Dendritic cell treated with granulocyte-macrophage colony-stimulating factor and Interleukin-4, amounts not matched to agents 40 ng/mL and 50 ng/mL, for 4 days (primary cell): ENCODE results near the gene CORO7.
"Not testable (repeated sequence)": the region's sequence is repeated elsewhere in the genome, so short reads cannot be mapped to it uniquely, and the experiment has no call there.

ENCODE experiments used
- H3K27ac Mint-ChIP-seq: one replicate; pipeline ENCODE4 v1.8.0; 2022; ENCODE audit warnings: mild to moderate bottlenecking, mixed read lengths
- H3K27me3 Mint-ChIP-seq: one replicate; pipeline ENCODE4 v1.8.0; 2022; ENCODE audit warnings: mild to moderate bottlenecking, mixed read lengths
- H3K36me3 Mint-ChIP-seq: one replicate; pipeline ENCODE4 v1.8.0; 2022; ENCODE audit warnings: low read depth, mixed read lengths
- H3K4me1 Mint-ChIP-seq: one replicate; pipeline ENCODE4 v1.8.0; 2022; ENCODE audit warnings: low read depth, mixed read lengths
- H3K4me3 Mint-ChIP-seq: one replicate; pipeline ENCODE4 v1.8.0; 2022; ENCODE audit warnings: mild to moderate bottlenecking, moderate library complexity, mixed read lengths
- H3K9me3 Mint-ChIP-seq: one replicate; pipeline ENCODE4 v1.8.0; 2022; ENCODE audit warnings: mixed read lengths
- intact Hi-C: fragments of 100-400 bp; cut with micrococcal nuclease; formaldehyde crosslinking; loops from one replicate; pipeline ENCODE4 v1.15.0; 2022

Gene CORO7

DNA sequence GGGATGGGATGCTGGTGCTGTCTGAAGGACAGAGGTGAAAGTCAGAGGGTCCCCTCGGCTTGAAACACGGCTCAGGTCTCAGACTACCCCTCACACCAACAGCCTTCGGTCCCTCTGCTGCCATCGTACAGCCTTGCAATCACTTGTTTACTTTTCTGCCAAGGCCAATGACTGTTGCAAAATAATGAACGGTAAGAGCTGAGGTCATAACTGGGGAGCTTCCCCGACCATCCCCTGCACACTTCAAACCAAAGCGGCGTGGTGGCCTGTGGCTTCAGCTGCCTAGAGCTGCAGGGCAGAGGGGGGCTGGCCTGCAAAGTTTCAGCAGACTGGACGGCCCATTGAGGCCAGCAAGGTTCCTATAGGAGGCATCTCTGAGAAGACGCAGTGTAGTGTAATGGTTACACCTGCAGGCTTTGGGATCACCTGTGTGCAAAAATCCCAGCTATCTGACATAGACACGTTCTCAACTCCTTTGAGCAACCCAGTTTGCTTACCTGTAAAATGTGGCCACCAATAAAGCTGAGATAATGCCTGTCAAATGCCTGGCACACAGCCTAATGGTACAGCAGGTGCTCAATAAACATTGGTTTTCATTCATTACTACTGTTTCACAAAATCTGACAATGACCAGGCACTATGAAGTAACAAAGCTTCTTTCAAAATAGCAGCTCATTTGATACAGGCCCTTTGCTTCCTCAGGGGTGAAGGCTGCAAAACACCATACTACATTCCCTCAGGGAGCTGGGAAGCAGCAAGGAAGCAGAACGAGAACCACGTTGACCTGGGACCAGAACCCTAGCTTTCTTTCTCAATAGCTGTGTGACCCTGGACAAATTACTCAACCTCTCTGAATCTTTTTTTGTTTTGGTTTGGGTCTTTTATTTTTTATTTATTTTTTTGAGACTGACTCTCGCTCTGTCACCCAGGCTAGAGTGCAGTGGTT lies 70.3 kb downstream of the CORO7 start:
- Mint-ChIP-seq H3K36me3 (peaks cover 40% of the 10 kb centered on the region), H3K27me3 (no peaks in the 10 kb centered on the region), H3K4me1 (peaks cover 51% of the 10 kb centered on the region), H3K27ac (no peak overlapping the region), H3K4me3 (no peak overlapping the region), H3K9me3 (no peaks in the 10 kb centered on the region)
- intact Hi-C loops, result no loop called here

DNA sequence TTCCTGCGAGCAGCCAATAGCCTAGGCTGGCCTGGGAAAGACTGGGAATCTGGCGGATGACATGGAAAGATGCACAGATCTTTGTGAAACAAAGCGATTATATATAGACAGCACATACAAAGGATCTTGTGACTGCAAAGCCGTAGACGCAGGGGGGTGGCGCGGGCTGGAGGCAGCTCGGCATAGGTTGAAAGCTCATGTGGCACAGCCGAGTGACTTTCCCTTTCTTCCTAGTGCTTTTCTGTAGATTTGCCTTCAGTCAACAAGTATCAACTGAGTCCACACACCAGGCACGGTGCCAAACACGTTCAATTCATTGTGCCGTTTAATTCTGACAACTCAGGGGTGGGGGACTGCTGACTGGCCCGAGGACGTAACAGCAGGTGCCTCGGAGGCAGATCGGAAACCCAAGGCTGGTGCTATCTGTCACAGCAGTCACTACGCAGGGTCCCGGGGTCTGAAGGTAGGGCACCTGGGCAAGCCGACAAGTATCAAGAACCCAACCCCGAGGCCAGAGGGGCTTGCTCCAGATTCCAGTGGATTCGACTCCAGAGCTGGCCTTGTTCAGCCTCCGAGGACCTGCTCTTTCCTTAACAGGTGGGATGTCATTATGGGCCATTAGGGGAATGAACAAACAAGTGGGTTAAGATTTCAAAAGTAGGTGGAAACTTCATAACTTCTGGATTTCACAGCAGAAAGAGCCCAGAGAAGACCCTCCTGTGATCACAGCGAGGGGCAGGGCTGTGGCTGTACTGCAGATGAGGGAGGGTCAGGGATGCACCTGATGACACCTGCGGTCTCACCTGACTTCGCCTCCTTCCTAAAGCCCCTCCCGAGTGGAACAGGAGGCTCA lies 71.2 kb downstream of the CORO7 start:
- Mint-ChIP-seq H3K27me3 (no peaks in the 10 kb centered on the region), H3K9me3 (no peaks in the 10 kb centered on the region), H3K36me3 (peaks cover 43% of the 10 kb centered on the region), H3K4me1 (peaks cover 51% of the 10 kb centered on the region), H3K4me3 (no peak overlapping the region), H3K27ac (no peak overlapping the region)
- intact Hi-C loops, result no loop called here

DNA sequence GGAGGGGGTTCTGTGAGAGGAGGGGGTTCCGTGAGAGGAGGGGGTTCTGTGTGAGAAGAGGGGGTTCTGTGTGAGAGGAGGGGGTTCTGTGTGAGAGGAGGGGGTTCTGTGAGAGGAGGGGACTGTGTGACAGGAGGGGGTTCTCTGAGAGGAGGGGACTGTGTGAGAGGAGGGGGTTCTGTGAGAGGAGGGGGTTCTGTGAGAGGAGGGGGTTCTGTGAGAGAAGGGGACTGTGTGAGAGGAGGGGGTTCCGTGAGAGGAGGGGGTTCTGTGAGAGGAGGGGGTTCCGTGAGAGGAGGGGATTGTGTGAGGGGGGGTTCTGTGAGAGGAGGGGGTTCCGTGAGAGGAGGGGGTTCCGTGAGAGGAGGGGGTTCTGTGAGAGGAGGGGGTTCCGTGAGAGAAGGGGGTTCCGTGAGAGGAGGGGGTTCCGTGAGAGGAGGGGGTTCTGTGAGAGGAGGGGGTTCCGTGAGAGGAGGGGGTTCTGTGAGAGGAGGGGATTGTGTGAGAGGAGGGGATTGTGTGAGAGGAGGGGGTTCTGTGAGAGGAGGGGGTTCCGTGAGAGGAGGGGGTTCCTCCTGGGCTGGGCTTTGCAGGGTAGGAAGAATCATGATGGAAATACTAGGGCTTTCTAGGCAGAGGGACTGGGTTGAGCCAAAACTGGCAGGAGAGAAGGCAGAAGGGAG lies 72.0 kb downstream of the CORO7 start:
- H3K36me3 Mint-ChIP-seq, result peaks cover 51% of the 10 kb centered on the region
- peaks cover 45% of the 10 kb centered on the region for H3K4me1 Mint-ChIP-seq
- H3K27me3 Mint-ChIP-seq, intact Hi-C loops, H3K27ac Mint-ChIP-seq, H3K9me3 Mint-ChIP-seq, H3K4me3 Mint-ChIP-seq: not testable (repeated sequence)

DNA sequence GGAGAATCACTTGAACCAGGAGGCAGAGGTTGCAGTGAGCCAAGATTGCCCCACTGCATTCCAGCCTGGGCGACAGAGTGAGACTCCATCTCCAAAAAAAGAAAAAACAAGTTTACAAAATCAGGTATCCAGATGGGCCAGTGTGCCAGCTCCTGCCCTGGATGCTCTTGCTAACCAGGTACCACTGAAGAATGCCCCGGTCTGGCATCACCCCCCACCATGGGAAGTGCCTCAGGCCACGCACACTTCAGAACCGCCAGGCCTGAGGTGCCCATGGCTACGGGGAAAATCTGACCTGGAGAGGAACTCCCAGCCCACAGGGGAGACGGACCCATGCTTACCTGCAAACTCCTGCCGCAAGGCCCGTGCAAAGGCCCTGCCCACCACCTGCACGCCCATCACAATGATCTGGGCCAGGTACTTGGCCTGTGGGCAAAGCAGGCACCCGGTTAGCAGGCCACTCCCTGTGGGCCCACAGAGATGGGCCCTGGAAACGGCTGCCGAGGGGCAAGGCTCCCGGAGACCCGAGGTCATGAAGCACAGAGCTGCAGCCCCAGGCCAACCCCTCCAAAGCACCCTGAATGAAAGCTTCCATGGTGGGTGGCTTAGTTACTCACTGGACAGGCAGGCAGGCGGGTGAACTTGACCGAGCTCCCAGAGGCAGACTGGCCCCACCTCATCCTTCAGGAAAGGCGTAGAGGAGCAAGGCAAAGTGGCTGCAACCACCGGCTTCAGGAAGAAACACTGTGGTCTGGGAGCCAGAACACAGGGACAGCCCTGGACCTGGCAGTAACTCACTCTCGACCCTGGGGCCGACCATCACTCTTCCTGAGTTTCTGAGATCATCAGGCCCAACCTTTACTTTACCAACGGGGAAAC lies 73.3 kb downstream of the CORO7 start:
- H3K27ac Mint-ChIP-seq, result no peak overlapping the region
- H3K9me3 Mint-ChIP-seq, result no peaks in the 10 kb centered on the region
- peaks cover 36% of the 10 kb centered on the region for H3K4me1 Mint-ChIP-seq
- H3K36me3 Mint-ChIP-seq, result peaks cover 58% of the 10 kb centered on the region
- H3K27me3 Mint-ChIP-seq, result no peaks in the 10 kb centered on the region
- intact Hi-C loops, result no loop called here
- H3K4me3 Mint-ChIP-seq, result no peak overlapping the region

DNA sequence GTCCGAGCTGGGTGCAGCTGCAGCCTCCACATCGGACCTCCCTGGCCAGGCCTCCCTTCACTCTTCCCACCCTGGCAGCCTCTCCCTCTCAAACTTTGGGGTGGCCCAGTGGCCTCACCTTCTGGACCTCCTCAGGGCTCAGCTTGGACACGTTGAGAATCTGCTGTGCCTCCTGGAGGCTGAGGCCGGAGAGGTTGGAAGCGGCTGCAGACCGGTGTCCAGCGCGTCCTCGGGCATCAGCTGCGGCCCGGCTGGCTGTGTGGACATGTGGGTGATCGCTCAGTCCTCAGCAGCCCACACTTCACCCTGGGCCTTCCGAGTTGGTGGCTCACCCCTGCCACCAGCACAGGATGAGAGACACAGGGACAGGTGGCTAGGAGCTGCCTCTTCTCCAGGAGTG lies 75.1 kb downstream of the CORO7 start:
- peaks cover 21% of the 10 kb centered on the region for H3K4me1 Mint-ChIP-seq

DNA sequence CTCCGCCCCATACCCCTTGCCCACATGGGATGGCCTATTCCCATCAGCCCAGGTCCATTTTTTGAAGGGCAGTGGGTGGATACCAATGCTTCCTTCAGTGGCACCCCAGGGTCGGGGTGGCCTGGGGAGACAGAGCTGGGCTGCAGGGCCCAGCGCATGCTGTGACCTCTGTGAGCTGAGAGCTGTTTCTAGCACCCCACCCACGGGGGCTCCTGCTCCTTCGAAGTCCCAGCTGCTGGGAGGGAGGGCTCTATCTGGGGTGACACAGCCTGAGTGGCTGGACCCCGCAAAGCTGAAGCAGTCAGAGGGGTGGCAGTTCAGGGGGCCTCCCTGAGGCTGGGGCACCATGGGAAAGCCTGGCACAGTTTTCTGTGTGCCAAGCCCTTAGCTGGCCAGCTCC lies 76.0 kb downstream of the CORO7 start:
- no peaks in the 10 kb centered on the region for H3K9me3 Mint-ChIP-seq
- peaks cover 13% of the 10 kb centered on the region for H3K4me1 Mint-ChIP-seq
- H3K4me3 Mint-ChIP-seq, result no peak overlapping the region
- H3K27ac Mint-ChIP-seq, result no peak overlapping the region
- peaks cover 80% of the 10 kb centered on the region for H3K36me3 Mint-ChIP-seq
- H3K27me3 Mint-ChIP-seq, result no peaks in the 10 kb centered on the region
- intact Hi-C loops, result no loop called here

More for the DNA sequence above, 75.1 kb downstream of the CORO7 start:
- peaks cover 75% of the 10 kb centered on the region for H3K36me3 Mint-ChIP-seq
- intact Hi-C loops, result no loop called here
- H3K4me3 Mint-ChIP-seq, result no peak overlapping the region
- H3K9me3 Mint-ChIP-seq, result no peaks in the 10 kb centered on the region
- no peak overlapping the region for H3K27ac Mint-ChIP-seq
- H3K27me3 Mint-ChIP-seq, result no peaks in the 10 kb centered on the region

DNA sequence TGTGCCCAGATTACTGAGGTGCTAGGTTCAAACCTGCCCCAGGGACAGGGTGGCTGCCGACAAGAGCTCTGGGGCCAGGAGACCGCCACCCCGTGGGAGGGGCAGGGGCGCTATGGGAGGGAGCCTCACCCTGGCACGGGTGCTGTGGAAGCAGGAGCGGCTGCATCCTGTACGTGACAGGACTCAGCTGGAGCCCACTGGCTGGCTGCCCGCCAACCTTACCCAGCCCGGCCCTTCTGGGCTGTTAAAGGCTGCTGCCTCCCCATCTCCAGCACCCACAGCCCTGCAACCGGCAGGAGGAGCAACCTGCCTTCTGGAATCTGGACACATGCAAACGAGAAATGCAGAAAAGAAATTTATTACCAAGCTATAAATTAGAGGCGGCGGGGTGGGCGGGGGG lies 76.5 kb downstream of the CORO7 start:
- no peak overlapping the region for H3K27ac Mint-ChIP-seq
- H3K27me3 Mint-ChIP-seq, result no peaks in the 10 kb centered on the region
- no peak overlapping the region for H3K4me3 Mint-ChIP-seq
- peaks cover 85% of the 10 kb centered on the region for H3K36me3 Mint-ChIP-seq
- peaks cover 8% of the 10 kb centered on the region for H3K4me1 Mint-ChIP-seq
- no peaks in the 10 kb centered on the region for H3K9me3 Mint-ChIP-seq
- intact Hi-C loops, result loop anchor here (10.0 kb wide), 1 partner anchor 355 kb away; no protein-coding TSS in a partner anchor

DNA sequence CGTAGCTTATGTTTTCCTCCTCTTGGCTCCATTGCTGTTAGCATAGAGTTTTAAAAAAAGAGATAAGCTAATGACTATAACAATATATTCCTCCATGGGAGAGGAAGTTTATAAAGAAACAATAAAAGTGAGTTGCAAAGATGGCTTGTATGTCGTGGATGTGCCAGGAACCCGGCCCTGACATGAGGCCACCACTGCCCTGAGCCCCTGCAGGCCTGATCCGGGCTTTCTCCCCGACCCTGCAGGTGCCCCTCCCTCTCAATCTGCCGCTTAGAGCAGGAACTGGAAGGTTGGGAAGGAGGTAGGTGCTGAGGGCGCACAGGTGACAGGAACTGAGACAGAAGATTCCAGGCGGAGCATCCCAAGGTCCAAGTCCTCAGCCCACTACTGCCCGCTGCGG lies 76.9 kb downstream of the CORO7 start:
- Mint-ChIP-seq H3K36me3 (peaks cover 89% of the 10 kb centered on the region), H3K27me3 (peaks cover 2% of the 10 kb centered on the region), H3K4me1 (peaks cover 5% of the 10 kb centered on the region), H3K4me3 (no peak overlapping the region), H3K9me3 (no peaks in the 10 kb centered on the region), H3K27ac (no peak overlapping the region)
- intact Hi-C loops, result loop anchor here (10.0 kb wide), 1 partner anchor 355 kb away; no protein-coding TSS in a partner anchor

DNA sequence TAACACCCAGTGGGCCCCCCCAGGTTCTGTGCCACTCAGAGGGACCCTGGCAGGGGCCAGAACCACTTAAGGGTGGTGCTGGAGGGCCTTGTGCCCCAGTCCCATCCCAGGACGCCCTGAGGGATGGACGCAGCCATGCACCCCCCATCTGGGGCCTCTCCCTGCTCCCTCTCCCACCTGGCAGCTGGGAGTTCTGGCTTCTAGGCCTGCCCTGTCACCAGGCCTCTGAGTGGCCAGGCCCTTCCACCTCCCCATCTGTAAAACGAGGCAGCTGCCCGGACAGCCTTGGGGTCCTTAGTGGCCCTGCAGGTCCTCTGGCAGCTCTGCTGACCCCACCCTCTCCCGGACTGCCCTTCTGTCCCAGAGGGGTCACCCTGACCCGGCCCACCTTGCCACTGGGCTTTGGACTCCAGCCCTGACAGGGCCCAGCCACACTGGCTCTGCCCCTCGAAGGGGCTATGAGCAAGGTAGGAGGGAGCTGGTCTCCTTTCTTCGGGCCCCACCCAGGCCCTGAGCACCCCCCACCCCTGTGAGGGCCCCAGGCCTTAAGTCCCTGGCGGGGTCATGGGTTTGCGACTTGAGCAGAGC lies 77.6 kb downstream of the CORO7 start:
- Mint-ChIP-seq H3K27ac (no peak overlapping the region), H3K9me3 (no peaks in the 10 kb centered on the region), H3K4me1 (peaks cover 2% of the 10 kb centered on the region)

DNA sequence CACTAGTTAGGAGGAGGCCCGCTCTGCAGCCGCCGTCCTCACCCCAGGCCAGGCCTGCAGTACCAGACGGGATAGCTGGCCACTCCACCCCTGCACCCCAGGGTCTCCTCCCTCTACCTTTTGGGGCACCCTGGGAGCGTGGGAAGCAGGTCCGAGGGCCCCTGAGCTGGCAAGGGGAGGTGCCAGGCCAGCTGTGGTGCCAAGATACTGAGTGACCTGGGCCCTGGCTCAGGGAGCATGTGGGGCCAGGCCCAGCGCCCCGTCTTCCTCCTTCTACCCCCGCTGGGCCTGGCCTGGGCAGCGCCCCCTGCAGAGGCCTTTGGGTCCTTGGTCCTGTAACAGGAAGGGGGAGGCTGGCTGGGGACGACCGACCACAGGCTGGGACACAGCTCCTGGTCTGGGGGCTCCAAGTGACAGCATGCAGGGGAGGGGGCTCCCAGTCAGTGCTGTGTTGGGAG lies 78.2 kb downstream of the CORO7 start:
- intact Hi-C loops, result loop anchor here (10.0 kb wide), 1 partner anchor 353 kb away; no protein-coding TSS in a partner anchor
- H3K27ac Mint-ChIP-seq, result no peak overlapping the region

More for the DNA sequence above, 77.6 kb downstream of the CORO7 start:
- Mint-ChIP-seq H3K36me3 (peaks cover 86% of the 10 kb centered on the region), H3K4me3 (no peak overlapping the region), H3K27me3 (peaks cover 2% of the 10 kb centered on the region)
- intact Hi-C loops, result loop anchor here (10.0 kb wide), 1 partner anchor 354 kb away; no protein-coding TSS in a partner anchor

DNA sequence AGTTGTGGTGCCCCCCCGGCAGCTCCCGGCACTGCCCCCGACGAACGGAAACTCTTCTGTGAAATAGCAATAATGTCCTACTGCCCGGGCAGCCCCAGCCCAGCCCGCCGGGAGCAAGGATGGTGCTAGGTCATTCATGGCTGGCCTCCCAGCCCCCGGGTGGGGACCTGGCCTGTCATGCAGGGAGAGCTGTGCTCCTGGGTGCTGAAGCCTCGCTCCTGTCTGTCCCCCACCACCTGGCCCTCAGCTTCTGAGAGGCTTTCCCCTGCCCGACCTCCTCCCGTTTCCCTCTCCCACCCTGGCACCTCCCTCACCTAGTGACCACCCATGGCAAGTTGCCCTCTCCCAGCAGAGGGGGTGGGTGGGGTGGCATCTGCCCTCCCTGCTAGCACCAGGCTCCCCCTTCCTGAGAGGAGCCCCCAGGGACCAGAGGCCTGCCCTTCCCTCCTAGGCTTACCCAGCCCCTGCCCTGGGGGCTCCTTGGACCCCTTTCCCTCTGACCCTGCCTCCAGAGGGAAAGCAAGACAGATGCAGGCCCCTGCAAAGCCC lies 78.8 kb downstream of the CORO7 start:
- no peaks in the 10 kb centered on the region for H3K9me3 Mint-ChIP-seq
- no peak overlapping the region for H3K27ac Mint-ChIP-seq
- no peaks in the 10 kb centered on the region for H3K4me1 Mint-ChIP-seq
- intact Hi-C loops, result loop anchor here (10.0 kb wide), 1 partner anchor 353 kb away; no protein-coding TSS in a partner anchor
- H3K4me3 Mint-ChIP-seq, result no peak overlapping the region
- peaks cover 10% of the 10 kb centered on the region for H3K27me3 Mint-ChIP-seq
- peaks cover 75% of the 10 kb centered on the region for H3K36me3 Mint-ChIP-seq

More for the DNA sequence above, 78.2 kb downstream of the CORO7 start:
- no peaks in the 10 kb centered on the region for H3K4me1 Mint-ChIP-seq
- H3K9me3 Mint-ChIP-seq, result no peaks in the 10 kb centered on the region
- H3K4me3 Mint-ChIP-seq, result no peak overlapping the region
- H3K36me3 Mint-ChIP-seq, result peaks cover 80% of the 10 kb centered on the region
- H3K27me3 Mint-ChIP-seq, result peaks cover 5% of the 10 kb centered on the region
